H1 (cell line): Measurements from ENCODE around the gene BCL11A. TPM values are rescaled to one million over a fixed set of nuclear protein-coding genes. Genes with fewer than 3 reads are reported as not detected.

Experiments used
- ASH2L ChIP-seq: fragments of 200-600, 300-600 bp; sonication (generic); IDR thresholded peaks from one replicate; pipeline ENCODE4 v1.7.1; 2017; ENCODE audit warnings: low read length
- CREB1 ChIP-seq: IDR thresholded peaks from 2 replicates; pipeline ENCODE4 v1.6.1; 2012; ENCODE audit warnings: inconsistent platforms
- E2F6 ChIP-seq: IDR thresholded peaks from 2 replicates; pipeline ENCODE4 v1.6.1; 2012; ENCODE audit warnings: inconsistent platforms
- EZH2 ChIP-seq: fragments of 200-600 bp; sonication (generic); IDR thresholded peaks from 2 replicates; pipeline ENCODE4 v1.7.1; 2012; ENCODE audit warnings: low read depth, mild to moderate bottlenecking, moderate library complexity, low read length, inconsistent platforms; ENCODE audit not compliant: severe bottlenecking
- KDM5A ChIP-seq: fragments of 200-600 bp; IDR thresholded peaks from 2 replicates; pipeline ENCODE4 v1.7.1; 2012; ENCODE audit warnings: mild to moderate bottlenecking, low read length, inconsistent platforms, mixed read lengths
- SIRT6 ChIP-seq: IDR thresholded peaks from one replicate; pipeline ENCODE4 v1.7.1; 2012; ENCODE audit warnings: low read length, inconsistent platforms
- TAF7 ChIP-seq: optimal IDR thresholded peaks from 2 replicates; pipeline ENCODE3; 2011; ENCODE audit warnings: low read depth, mild to moderate bottlenecking, inconsistent platforms, low read length, moderate library complexity, borderline replicate concordance
- polyA plus RNA-seq, 7 experiments: library from polyadenylated mRNA; depleted of rRNA in 3 of 7; stranded (reverse) in 5 of 7; unstranded in 2 of 7; fragments of >200 nt in 5 of 7; fragments of 200-250 nt in 2 of 7; gene quantifications; 1 replicate in 5 of 7; 2 replicates in 1 of 7; 4 replicates in 1 of 7; pipeline versions ENCODE4 v1.2.1 to v1.2.3, GENCODE V29; 2011 to 2013; ENCODE audit warnings: missing spikeins in 2 of 7, mixed read lengths in 2 of 7
- total RNA-seq: library from RNA; stranded (reverse); fragmentation: NEBNext Ultra II Directional; extraction: Animal tissue kit (Norgen Biotek cat#: 25700); gene quantifications from 2 replicates; pipeline ENCODE4 v1.2.1, GENCODE V29; 2021
- TF ChIP-seq, protein P1 (sequence below): fragments of 300-600 bp; sonication (generic); IDR thresholded peaks from 2 replicates; pipeline ENCODE4 v1.7.1; 2012; ENCODE audit warnings: low read length, moderate library complexity, mild to moderate bottlenecking, inconsistent platforms; ENCODE audit not compliant: insufficient replicate concordance

Gene BCL11A
- total and polyA plus RNA-seq, 2 of the 8 experiments (the other 6 are each of a cell fraction or from before 2014, with no cell fraction given), result 11.9 to 59.3 TPM

GRCh38 chr2:60487174-60487573, 66.3 kb downstream of the BCL11A start (continued):
- TF ChIP-seq, protein P1, sequence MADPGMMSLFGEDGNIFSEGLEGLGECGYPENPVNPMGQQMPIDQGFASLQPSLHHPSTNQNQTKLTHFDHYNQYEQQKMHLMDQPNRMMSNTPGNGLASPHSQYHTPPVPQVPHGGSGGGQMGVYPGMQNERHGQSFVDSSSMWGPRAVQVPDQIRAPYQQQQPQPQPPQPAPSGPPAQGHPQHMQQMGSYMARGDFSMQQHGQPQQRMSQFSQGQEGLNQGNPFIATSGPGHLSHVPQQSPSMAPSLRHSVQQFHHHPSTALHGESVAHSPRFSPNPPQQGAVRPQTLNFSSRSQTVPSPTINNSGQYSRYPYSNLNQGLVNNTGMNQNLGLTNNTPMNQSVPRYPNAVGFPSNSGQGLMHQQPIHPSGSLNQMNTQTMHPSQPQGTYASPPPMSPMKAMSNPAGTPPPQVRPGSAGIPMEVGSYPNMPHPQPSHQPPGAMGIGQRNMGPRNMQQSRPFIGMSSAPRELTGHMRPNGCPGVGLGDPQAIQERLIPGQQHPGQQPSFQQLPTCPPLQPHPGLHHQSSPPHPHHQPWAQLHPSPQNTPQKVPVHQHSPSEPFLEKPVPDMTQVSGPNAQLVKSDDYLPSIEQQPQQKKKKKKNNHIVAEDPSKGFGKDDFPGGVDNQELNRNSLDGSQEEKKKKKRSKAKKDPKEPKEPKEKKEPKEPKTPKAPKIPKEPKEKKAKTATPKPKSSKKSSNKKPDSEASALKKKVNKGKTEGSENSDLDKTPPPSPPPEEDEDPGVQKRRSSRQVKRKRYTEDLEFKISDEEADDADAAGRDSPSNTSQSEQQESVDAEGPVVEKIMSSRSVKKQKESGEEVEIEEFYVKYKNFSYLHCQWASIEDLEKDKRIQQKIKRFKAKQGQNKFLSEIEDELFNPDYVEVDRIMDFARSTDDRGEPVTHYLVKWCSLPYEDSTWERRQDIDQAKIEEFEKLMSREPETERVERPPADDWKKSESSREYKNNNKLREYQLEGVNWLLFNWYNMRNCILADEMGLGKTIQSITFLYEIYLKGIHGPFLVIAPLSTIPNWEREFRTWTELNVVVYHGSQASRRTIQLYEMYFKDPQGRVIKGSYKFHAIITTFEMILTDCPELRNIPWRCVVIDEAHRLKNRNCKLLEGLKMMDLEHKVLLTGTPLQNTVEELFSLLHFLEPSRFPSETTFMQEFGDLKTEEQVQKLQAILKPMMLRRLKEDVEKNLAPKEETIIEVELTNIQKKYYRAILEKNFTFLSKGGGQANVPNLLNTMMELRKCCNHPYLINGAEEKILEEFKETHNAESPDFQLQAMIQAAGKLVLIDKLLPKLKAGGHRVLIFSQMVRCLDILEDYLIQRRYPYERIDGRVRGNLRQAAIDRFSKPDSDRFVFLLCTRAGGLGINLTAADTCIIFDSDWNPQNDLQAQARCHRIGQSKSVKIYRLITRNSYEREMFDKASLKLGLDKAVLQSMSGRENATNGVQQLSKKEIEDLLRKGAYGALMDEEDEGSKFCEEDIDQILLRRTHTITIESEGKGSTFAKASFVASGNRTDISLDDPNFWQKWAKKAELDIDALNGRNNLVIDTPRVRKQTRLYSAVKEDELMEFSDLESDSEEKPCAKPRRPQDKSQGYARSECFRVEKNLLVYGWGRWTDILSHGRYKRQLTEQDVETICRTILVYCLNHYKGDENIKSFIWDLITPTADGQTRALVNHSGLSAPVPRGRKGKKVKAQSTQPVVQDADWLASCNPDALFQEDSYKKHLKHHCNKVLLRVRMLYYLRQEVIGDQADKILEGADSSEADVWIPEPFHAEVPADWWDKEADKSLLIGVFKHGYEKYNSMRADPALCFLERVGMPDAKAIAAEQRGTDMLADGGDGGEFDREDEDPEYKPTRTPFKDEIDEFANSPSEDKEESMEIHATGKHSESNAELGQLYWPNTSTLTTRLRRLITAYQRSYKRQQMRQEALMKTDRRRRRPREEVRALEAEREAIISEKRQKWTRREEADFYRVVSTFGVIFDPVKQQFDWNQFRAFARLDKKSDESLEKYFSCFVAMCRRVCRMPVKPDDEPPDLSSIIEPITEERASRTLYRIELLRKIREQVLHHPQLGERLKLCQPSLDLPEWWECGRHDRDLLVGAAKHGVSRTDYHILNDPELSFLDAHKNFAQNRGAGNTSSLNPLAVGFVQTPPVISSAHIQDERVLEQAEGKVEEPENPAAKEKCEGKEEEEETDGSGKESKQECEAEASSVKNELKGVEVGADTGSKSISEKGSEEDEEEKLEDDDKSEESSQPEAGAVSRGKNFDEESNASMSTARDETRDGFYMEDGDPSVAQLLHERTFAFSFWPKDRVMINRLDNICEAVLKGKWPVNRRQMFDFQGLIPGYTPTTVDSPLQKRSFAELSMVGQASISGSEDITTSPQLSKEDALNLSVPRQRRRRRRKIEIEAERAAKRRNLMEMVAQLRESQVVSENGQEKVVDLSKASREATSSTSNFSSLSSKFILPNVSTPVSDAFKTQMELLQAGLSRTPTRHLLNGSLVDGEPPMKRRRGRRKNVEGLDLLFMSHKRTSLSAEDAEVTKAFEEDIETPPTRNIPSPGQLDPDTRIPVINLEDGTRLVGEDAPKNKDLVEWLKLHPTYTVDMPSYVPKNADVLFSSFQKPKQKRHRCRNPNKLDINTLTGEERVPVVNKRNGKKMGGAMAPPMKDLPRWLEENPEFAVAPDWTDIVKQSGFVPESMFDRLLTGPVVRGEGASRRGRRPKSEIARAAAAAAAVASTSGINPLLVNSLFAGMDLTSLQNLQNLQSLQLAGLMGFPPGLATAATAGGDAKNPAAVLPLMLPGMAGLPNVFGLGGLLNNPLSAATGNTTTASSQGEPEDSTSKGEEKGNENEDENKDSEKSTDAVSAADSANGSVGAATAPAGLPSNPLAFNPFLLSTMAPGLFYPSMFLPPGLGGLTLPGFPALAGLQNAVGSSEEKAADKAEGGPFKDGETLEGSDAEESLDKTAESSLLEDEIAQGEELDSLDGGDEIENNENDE, result no peak
- TF ChIP-seq TAF7 (no peak), ASH2L (no peak), EZH2 (no peak), CREB1 (no peak), E2F6 (no peak), KDM5A (no peak), SIRT6 (no peak)
